Measurements from ENCODE around the gene SNPH. TPM values are rescaled to one million over a fixed set of nuclear protein-coding genes. Genes with fewer than 3 reads are reported as not detected.

Gene SNPH
- total RNA-seq, 6 donors from 2014 or later = 1.0 to 17.3 (median 2.4) TPM

DNA sequence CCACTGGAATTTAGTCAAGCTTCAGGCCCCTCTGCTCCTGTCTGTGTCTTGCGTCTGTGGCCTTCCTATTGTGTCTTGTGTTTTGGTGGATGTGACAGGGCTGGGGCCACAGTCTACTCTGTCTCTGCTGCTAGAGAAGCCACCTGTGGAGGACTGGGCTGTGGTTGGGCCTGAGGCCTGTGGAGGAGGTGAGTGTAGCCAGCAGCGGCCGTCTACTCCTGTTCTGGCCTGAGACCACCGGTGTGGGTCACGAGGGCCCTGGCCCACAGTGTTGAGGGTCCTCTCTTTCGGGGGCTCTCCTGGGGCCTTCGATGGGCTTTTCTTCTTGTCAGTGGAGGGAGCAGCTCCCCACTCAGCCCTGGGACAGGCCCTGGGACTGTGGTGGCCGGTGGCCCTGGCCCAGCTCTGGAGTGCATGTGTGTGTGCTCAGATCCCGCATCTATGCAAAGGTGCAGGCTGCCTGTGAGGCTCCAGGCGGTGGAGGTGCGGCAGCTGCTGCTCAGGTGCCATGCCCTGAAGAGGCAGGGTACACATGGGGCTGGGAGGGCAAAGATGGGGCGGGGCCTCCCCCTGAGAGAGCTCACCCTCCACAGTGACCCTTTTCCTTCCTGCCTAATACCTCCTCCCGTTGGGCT, 42.1 kb downstream of the SNPH start:
- no peak overlapping the region for H3K4me3 ChIP-seq
- no peaks in the 10 kb centered on the region for H3K9me3 ChIP-seq
- 81 to 90% methylated on average over 7 to 12 of the region's 13 CpGs for WGBS, 2 donors
- ATAC-seq (ENCODE audit: low FRiP score in 2 of 2) (no peak), DNase-seq (peak in 1 of 2 donors; percentile 72)
- no peaks in the 10 kb centered on the region for H3K27me3 ChIP-seq
- peaks cover under 1 to 2% (median 1%) of the 10 kb centered on the region in 4 donors for H3K4me1 ChIP-seq
- peaks cover 0 to 34% (median 6%) of the 10 kb centered on the region in 4 donors for H3K36me3 ChIP-seq
- TF ChIP-seq POLR2A (IDR thresholded peaks at IDR 0.05) (no peak), POLR2AphosphoS5 (IDR thresholded peaks at IDR 0.05) (no peak), EP300 (IDR thresholded peaks at IDR 0.05) (no peak)
- TF ChIP-seq, protein P1, sequence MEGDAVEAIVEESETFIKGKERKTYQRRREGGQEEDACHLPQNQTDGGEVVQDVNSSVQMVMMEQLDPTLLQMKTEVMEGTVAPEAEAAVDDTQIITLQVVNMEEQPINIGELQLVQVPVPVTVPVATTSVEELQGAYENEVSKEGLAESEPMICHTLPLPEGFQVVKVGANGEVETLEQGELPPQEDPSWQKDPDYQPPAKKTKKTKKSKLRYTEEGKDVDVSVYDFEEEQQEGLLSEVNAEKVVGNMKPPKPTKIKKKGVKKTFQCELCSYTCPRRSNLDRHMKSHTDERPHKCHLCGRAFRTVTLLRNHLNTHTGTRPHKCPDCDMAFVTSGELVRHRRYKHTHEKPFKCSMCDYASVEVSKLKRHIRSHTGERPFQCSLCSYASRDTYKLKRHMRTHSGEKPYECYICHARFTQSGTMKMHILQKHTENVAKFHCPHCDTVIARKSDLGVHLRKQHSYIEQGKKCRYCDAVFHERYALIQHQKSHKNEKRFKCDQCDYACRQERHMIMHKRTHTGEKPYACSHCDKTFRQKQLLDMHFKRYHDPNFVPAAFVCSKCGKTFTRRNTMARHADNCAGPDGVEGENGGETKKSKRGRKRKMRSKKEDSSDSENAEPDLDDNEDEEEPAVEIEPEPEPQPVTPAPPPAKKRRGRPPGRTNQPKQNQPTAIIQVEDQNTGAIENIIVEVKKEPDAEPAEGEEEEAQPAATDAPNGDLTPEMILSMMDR (IDR thresholded peaks at IDR 0.05) = no peak
- no peak overlapping the region for H3K27ac ChIP-seq

DNA sequence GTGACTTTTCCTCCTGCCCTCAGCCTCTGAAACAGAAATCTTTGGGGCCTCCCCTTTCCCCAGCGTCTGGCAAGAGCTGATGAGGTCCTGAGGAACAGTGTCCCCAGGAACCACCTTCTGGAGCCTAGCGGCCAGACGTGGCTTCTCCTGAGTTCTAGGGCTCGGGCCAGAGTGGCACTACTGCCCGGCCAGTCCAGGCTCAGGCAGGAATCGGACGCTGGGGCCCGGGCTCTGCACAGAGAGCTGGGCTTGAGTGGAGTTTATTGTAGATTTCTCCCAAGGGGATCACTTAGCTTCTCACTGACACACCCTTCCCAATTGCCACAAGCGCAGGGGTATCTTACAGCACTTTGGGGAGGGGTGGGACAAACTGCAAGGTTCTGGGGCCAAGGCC, 42.6 kb downstream of the SNPH start:
- peaks cover 0 to 34% (median 6%) of the 10 kb centered on the region in 4 donors for H3K36me3 ChIP-seq
- no peak for ATAC-seq (ENCODE audit: low FRiP score in 2 of 2)
- DNase-seq = peak in 1 of 2 donors; percentile 71
- no peaks in the 10 kb centered on the region for H3K9me3 ChIP-seq
- no peak for TF ChIP-seq POLR2A (IDR thresholded peaks at IDR 0.05)
- TF ChIP-seq POLR2AphosphoS5 (IDR thresholded peaks at IDR 0.05) = no peak
- TF ChIP-seq, protein P1 (IDR thresholded peaks at IDR 0.05) = no peak
- TF ChIP-seq EP300 (IDR thresholded peaks at IDR 0.05) = no peak
- no peak overlapping the region for H3K27ac ChIP-seq
- WGBS, 2 donors = 97% methylated on average over 4 to 9 of the region's 9 CpGs
- no peaks in the 10 kb centered on the region for H3K27me3 ChIP-seq
- H3K4me3 ChIP-seq = no peak overlapping the region
- H3K4me1 ChIP-seq = peaks cover 4 to 7% (median 6%) of the 10 kb centered on the region in 4 donors

DNA sequence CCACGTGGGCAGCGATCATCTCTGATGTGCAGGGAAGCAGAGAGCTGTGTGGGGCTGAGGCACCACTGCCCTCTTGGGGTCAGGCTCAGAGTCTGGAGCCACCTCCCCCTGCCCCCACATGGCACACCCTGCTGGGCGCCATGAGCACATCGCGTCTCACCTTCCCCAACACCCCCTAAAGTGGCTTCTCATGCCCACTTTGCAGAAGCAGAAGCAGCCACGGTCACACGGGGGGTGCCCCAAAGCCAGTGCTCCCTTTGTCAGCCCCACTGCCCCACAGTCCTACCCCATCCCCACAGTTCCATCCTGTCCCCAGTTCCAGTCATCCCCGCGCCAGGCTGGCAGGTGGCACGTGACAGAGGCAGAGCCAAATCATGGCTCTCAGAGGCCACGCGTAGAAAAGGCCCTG, 43.3 kb downstream of the SNPH start:
- no peak overlapping the region for H3K27ac ChIP-seq
- no peaks in the 10 kb centered on the region for H3K9me3 ChIP-seq
- no peaks in the 10 kb centered on the region for H3K27me3 ChIP-seq
- ATAC-seq (ENCODE audit: low FRiP score in 2 of 2) (no peak), DNase-seq (peak in 1 of 2 donors; percentile 54)
- peaks cover 4 to 11% (median 8%) of the 10 kb centered on the region in 4 donors for H3K4me1 ChIP-seq
- H3K36me3 ChIP-seq = peaks cover 0 to 34% (median 6%) of the 10 kb centered on the region in 4 donors
- WGBS, 2 donors = 88 to 94% methylated on average over 11 to 12 of the region's 12 CpGs
- TF ChIP-seq EP300 (IDR thresholded peaks at IDR 0.05) = no peak
- TF ChIP-seq POLR2AphosphoS5 (IDR thresholded peaks at IDR 0.05) = no peak
- H3K4me3 ChIP-seq = no peak overlapping the region

DNA sequence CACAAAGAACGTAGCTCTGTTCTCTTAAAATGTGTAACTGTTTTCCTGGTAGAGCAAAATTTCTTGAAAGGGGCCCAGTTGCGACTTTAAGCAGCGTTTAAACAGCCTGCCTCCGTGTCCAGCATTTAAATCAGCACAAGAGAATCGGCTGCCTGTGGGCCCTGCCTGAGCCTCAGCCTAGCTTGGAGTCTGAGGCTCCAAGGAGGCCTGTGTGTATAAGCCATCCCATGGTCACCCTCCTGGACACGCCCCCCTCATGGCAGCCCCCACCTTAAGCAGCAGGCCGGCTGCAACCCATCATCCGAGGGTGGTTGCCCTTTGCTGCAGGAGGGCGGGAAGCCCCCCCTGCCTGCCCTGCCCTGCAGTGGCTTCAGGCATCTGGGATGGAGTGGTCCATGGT, 44.0 kb downstream of the SNPH start:
- no peak overlapping the region for H3K27ac ChIP-seq
- WGBS, 2 donors = 78 to 82% methylated on average over 5 to 6 of the region's 9 CpGs
- no peaks in the 10 kb centered on the region for H3K9me3 ChIP-seq
- peaks cover 4 to 11% (median 8%) of the 10 kb centered on the region in 4 donors for H3K4me1 ChIP-seq
- no peak for ATAC-seq (ENCODE audit: low FRiP score in 2 of 2)
- peaks cover 0 to 28% (median 4%) of the 10 kb centered on the region in 4 donors for H3K36me3 ChIP-seq
- no peak overlapping the region for H3K4me3 ChIP-seq
- TF ChIP-seq POLR2AphosphoS5 (IDR thresholded peaks at IDR 0.05) (no peak), POLR2A (IDR thresholded peaks at IDR 0.05) (no peak), EP300 (IDR thresholded peaks at IDR 0.05) (no peak)
- TF ChIP-seq, protein P1 (IDR thresholded peaks at IDR 0.05) = no peak
- no peak for DNase-seq
- H3K27me3 ChIP-seq = no peaks in the 10 kb centered on the region

DNA sequence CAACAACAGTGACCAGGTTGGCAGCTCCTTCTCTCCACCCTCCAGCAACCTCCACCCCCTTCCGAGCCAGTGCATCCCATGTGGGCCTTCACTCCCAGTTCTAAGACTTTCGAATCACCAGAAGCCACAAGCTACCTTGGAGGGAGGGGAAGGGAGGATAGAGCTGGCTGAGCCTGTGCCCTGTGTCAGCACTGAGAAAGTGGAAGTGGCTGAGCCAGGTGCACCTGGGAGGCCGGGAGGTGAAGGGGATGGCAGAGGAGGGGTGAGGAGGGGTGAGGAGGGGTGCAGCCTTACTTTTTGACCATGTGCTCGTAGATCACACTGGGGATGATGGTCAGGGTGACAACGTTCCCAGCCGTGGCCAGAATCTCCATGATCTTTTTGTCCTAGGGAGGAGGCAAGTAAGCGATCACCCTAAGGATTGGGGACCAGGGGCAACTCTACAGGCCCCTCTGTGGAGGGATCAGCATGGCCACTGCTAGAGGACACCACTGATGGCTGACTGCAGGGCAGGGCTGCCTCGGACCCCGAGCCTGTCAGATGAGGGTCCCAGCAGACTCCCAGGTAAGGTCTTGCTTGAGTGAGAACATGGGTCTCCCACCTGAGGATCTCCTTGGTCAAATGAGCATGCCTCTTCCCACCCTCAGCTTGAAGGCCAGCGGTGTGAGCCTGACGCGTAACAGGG, 44.6 kb downstream of the SNPH start:
- 75 to 85% methylated on average over 9 to 11 of the region's 12 CpGs for WGBS, 2 donors
- H3K27ac ChIP-seq = no peak overlapping the region
- DNase-seq (no peak), ATAC-seq (ENCODE audit: low FRiP score in 2 of 2) (no peak)
- H3K27me3 ChIP-seq = no peaks in the 10 kb centered on the region
- H3K4me3 ChIP-seq = no peak overlapping the region
- H3K4me1 ChIP-seq = peaks cover 4 to 11% (median 8%) of the 10 kb centered on the region in 4 donors
- TF ChIP-seq, protein P1 (IDR thresholded peaks at IDR 0.05) = no peak
- H3K9me3 ChIP-seq = no peaks in the 10 kb centered on the region
- peaks cover 0 to 24% (median 1%) of the 10 kb centered on the region in 4 donors for H3K36me3 ChIP-seq

All from upper lobe of left lung (tissue), 6 donors.